K562 (cell line): ENCODE results near the gene GALNT15. TPM values are rescaled to one million over a fixed set of nuclear protein-coding genes. Genes with fewer than 3 reads are reported as not detected.

Source experiments
- ATAC-seq: fragments of 200-7000 bp; cut with Tn5 transposase; 3 replicates; pipeline ENCODE4 v1.9.1; 2020; ENCODE audit warnings: moderate library complexity
- BruUV-seq: library from RNA; stranded (reverse); fragments of 400-500 nt; replicated peaks from 2 replicates; lab custom pipeline; 2021; lab: Mats Ljungman, UMichigan
- CTCF ChIA-PET: fragments of 300-600 bp; formaldehyde crosslinking; extraction: SDS; loops from one replicate; lab custom pipeline; 2021; ENCODE audit warnings: low intra/inter-chr PET ratio; lab: Yijun Ruan, JAX
- POLR2A ChIA-PET: fragments of 300-600, 350-650 bp; sonication (Branson Sonifier 250); formaldehyde crosslinking; extraction: SDS; loops from one replicate; lab custom pipeline; 2021; ENCODE audit warnings: antibody characterized with exemption, inconsistent platforms; lab: Yijun Ruan, JAX
- DNase-seq, 4 experiments: peaks; one replicate each; pipeline versions ENCODE4 v3.0.0 to v3.0.0-alpha.2; 2011 to 2018; ENCODE audit warnings: low spot score in 3 of 4, mixed read lengths in 3 of 4; ENCODE audit errors: extremely low read depth in 1 of 4
- FAIRE-seq: peaks from 2 replicates; lab custom pipeline; 2011; peaks lifted over from hg19 to GRCh38; lab: Jason Lieb, UNC
- H2AFZ ChIP-seq: 2 replicates; pipeline ENCODE4 v1.6.0; 2011; ENCODE audit warnings: low read depth, low read length, control low read depth, inconsistent platforms
- H3K27ac ChIP-seq: fragments of 200-600 bp; 3 replicates; pipeline ENCODE4 v1.8.0; 2011; ENCODE audit warnings: low read depth, mild to moderate bottlenecking, control low read depth, inconsistent platforms, low read length, moderate library complexity, mixed read lengths; ENCODE audit errors: extremely low read depth
- H3K27me3 ChIP-seq, 2 experiments: fragments of 300-600 bp in 1 of 2; 2 replicates in 1 of 2; 3 replicates in 1 of 2; pipeline versions ENCODE4 v1.6.0 to v1.8.0; 2011; ENCODE audit warnings: inconsistent platforms in 2 of 2, low read length in 2 of 2, mild to moderate bottlenecking in 1 of 2, mixed read lengths in 1 of 2, moderate library complexity in 1 of 2; ENCODE audit not compliant: control insufficient read depth in 2 of 2, insufficient read depth in 2 of 2
- H3K36me3 ChIP-seq: fragments of 300-600 bp; 3 replicates; pipeline ENCODE4 v1.8.0; 2011; ENCODE audit warnings: mild to moderate bottlenecking, low read length, inconsistent platforms; ENCODE audit not compliant: control insufficient read depth, insufficient read depth
- H3K4me1 ChIP-seq, 2 experiments: fragments of 200-600 bp in 1 of 2; replicated peaks in 1 of 2; 2 replicates in 1 of 2; 3 replicates in 1 of 2; pipeline versions ENCODE4 v1.5.1 to v1.8.0; 2011; ENCODE audit warnings: inconsistent platforms in 2 of 2, low read length in 2 of 2, mild to moderate bottlenecking in 1 of 2, mixed read lengths in 1 of 2, moderate library complexity in 1 of 2; ENCODE audit not compliant: control insufficient read depth in 2 of 2, insufficient read depth in 2 of 2
- H3K4me2 ChIP-seq: 2 replicates; pipeline ENCODE4 v1.6.1; 2011; ENCODE audit warnings: low read length, control low read depth, inconsistent platforms, mixed read lengths; ENCODE audit not compliant: insufficient read depth
- H3K4me3 ChIP-seq: fragments of 200-600 bp; sonication (generic), shearing (Covaris generic); 2 replicates; pipeline ENCODE4 v1.5.1; 2016; ENCODE audit warnings: control low read depth, inconsistent platforms
- H3K79me2 ChIP-seq: fragments of 200-600 bp; 3 replicates; pipeline ENCODE4 v1.8.0; 2011; ENCODE audit warnings: low read length, inconsistent platforms; ENCODE audit not compliant: control insufficient read depth, insufficient read depth
- H3K9ac ChIP-seq, 2 experiments: 2 replicates each; pipeline versions ENCODE4 v1.6.0 to v1.6.1; 2011; ENCODE audit warnings: low read depth in 2 of 2, low read length in 2 of 2, control low read depth in 1 of 2, inconsistent platforms in 1 of 2, mild to moderate bottlenecking in 1 of 2, mixed read lengths in 1 of 2; ENCODE audit not compliant: insufficient read depth in 1 of 2
- H3K9me1 ChIP-seq: one replicate; pipeline ENCODE4 v1.6.0; 2011; ENCODE audit warnings: inconsistent platforms, mild to moderate bottlenecking, low read length, moderate library complexity; ENCODE audit not compliant: control insufficient read depth, insufficient read depth
- H3K9me3 ChIP-seq: replicated peaks from 2 replicates; pipeline ENCODE4 v1.5.1; 2011; ENCODE audit warnings: low read depth, low read length, inconsistent platforms; ENCODE audit not compliant: control insufficient read depth, insufficient read depth
- H4K20me1 ChIP-seq: replicated peaks from 2 replicates; pipeline ENCODE4 v1.6.1; 2011; ENCODE audit warnings: low read length, inconsistent platforms, mixed read lengths; ENCODE audit not compliant: control insufficient read depth, insufficient read depth
- FOXK2 ChIP-seq, 2 experiments: fragments of 450-650 bp; IDR thresholded peaks in 1 of 2; conservative IDR thresholded peaks in 1 of 2; 2 replicates each; pipeline ENCODE4 v1.6.1; 2016; ENCODE audit warnings: low read depth in 2 of 2, mild to moderate bottlenecking in 1 of 2
- GABPB1 ChIP-seq: sonication (generic); formaldehyde crosslinking; IDR thresholded peaks from 2 replicates; pipeline ENCODE4 v1.8.0; 2022; ENCODE audit warnings: mild to moderate bottlenecking, missing genetic modification reagents
- HDGF ChIP-seq: fragments of 450-650 bp; IDR thresholded peaks from 2 replicates; pipeline ENCODE4 v1.6.1; 2016
- KAT2B ChIP-seq: IDR thresholded peaks from one replicate; pipeline ENCODE4 v1.6.1; 2012; ENCODE audit warnings: low read depth, mild to moderate bottlenecking, control low read depth, inconsistent platforms, low read length, moderate library complexity
- ZNF133 ChIP-seq: fragments of 250-450 bp; sonication (Bioruptor Pico); IDR thresholded peaks from 2 replicates; pipeline ENCODE4 v1.4.0; 2020; ENCODE audit warnings: mild to moderate bottlenecking
- WGBS: fragments of 100-300 bp; shearing (Covaris generic); methylation state at CpG from one replicate; pipeline ENCODE4 v1.1.6; 2016; ENCODE audit warnings: low coverage, mixed read lengths; ENCODE audit not compliant: insufficient coverage; ENCODE audit errors: missing lambda C conversion rate; 5-methylcytosine and 5-hydroxymethylcytosine counted together
- in situ Hi-C: fragments of 300-500 bp; cut with MboI; formaldehyde crosslinking; loops from 4 replicates; pipeline ENCODE4 v1.15.0; 2018; ENCODE audit warnings: inconsistent platforms, mixed read lengths
- intact Hi-C: fragments of 100-400 bp; cut with micrococcal nuclease; formaldehyde crosslinking; loops from 2 replicates; pipeline ENCODE4 v1.14.2; 2022
- polyA plus RNA-seq, 8 experiments: library from polyadenylated mRNA; depleted of rRNA in 4 of 8; stranded (reverse) in 5 of 8; unstranded in 3 of 8; fragments of >200 nt; fragmentation: Nextera tagmentation in 2 of 8; fragmentation: Illumina TruSeq in 1 of 8; extraction: Ambion mirVana in 2 of 8; extraction: Trizol in 1 of 8; gene quantifications; 2 replicates each; pipeline versions ENCODE4 v1.2.1 to v1.2.3, GENCODE V29; 2011 to 2014; ENCODE audit warnings: inconsistent platforms in 1 of 8, missing spikeins in 1 of 8
- total RNA-seq, 7 experiments: library from RNA; depleted of rRNA in 6 of 7; stranded (reverse); fragments of >200 nt in 6 of 7; fragmentation: Illumina TruSeq in 2 of 7; extraction: Trizol in 2 of 7; gene quantifications; 2 replicates each; pipeline versions ENCODE4 v1.2.1 to v1.2.3, GENCODE V29; 2011 to 2021; ENCODE audit warnings: low replicate concordance in 1 of 7
- TF ChIP-seq, protein P1 (sequence below), 2 experiments: fragments of 450-650 bp in 1 of 2; sonication (generic) in 1 of 2; formaldehyde crosslinking in 1 of 2; IDR thresholded peaks; 2 replicates each; pipeline versions ENCODE4 v1.7.1 to v1.9.0; 2016 to 2022; ENCODE audit warnings: inconsistent platforms in 1 of 2, mild to moderate bottlenecking in 1 of 2, missing genetic modification reagents in 1 of 2

Gene GALNT15
- total and polyA plus RNA-seq, 9 of the 15 experiments (the other 6 are each of a cell fraction or from before 2014, with no cell fraction given) = not detected

DNA sequence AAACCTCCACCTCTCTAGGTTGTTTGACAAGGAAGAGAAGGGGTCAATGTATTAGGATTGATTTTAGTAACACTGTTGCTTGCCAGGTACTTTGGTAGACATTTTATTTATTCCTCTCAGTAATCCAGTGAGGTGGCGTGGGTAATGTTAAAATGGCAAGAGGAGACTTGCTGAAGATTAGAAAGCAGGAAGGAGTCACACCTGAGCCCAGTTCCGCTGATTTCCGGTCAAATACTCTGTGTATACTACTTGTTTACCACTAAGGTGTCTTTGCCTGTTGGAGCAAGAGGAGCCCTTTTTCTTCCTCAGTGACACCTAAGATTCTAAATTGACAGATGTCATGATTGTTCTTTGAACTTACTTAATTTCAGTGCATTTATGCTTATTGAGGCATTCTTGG is 92.2 kb downstream of the GALNT15 start:
- peaks cover 7 to 10% of the 10 kb centered on the region in 2 experiments; a peak in 4 of 5 replicates for H3K4me1 ChIP-seq
- peaks cover 52% of the 10 kb centered on the region for H3K36me3 ChIP-seq
- H3K4me3 ChIP-seq = peak overlapping the region; percentile 79
- in situ Hi-C loops = no loop called here
- no peak for FAIRE-seq
- POLR2A ChIA-PET = interaction anchor here (0.5 to 1.5 kb wide), 3 partner anchors 9 to 12 kb away, joined by 3 to 4 read pairs (median 4); no protein-coding TSS in a partner anchor
- no TSS peak for BruUV-seq
- H4K20me1 ChIP-seq = 0 out of 2 replicates have a peak, but pooled peaks cover 10% of the 10 kb centered on the region
- peak overlapping the region; percentile 61 to 70; a peak in 3 of 4 replicates for H3K9ac ChIP-seq
- H3K9me1 ChIP-seq = no peaks in the 10 kb centered on the region
- TF ChIP-seq FOXK2 (conservative IDR thresholded peaks at IDR 0.05 in 1 of 2, IDR thresholded peaks at IDR 0.05 in 1 of 2; ENCODE audit: low read depth in 2 of 2) = 0 out of 4 replicates have a peak, but pooled peaks of 1 of the 2 experiments have one; percentile 17
- no peak for TF ChIP-seq KAT2B
- TF ChIP-seq HDGF = no peak
- TF ChIP-seq, protein P1, sequence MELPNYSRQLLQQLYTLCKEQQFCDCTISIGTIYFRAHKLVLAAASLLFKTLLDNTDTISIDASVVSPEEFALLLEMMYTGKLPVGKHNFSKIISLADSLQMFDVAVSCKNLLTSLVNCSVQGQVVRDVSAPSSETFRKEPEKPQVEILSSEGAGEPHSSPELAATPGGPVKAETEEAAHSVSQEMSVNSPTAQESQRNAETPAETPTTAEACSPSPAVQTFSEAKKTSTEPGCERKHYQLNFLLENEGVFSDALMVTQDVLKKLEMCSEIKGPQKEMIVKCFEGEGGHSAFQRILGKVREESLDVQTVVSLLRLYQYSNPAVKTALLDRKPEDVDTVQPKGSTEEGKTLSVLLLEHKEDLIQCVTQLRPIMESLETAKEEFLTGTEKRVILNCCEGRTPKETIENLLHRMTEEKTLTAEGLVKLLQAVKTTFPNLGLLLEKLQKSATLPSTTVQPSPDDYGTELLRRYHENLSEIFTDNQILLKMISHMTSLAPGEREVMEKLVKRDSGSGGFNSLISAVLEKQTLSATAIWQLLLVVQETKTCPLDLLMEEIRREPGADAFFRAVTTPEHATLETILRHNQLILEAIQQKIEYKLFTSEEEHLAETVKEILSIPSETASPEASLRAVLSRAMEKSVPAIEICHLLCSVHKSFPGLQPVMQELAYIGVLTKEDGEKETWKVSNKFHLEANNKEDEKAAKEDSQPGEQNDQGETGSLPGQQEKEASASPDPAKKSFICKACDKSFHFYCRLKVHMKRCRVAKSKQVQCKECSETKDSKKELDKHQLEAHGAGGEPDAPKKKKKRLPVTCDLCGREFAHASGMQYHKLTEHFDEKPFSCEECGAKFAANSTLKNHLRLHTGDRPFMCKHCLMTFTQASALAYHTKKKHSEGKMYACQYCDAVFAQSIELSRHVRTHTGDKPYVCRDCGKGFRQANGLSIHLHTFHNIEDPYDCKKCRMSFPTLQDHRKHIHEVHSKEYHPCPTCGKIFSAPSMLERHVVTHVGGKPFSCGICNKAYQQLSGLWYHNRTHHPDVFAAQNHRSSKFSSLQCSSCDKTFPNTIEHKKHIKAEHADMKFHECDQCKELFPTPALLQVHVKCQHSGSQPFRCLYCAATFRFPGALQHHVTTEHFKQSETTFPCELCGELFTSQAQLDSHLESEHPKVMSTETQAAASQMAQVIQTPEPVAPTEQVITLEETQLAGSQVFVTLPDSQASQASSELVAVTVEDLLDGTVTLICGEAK (IDR thresholded peaks at IDR 0.05) = peak; percentile 46; the same call in 1 of the 2 replicates
- TF ChIP-seq, protein P1 (CRISPR knock-in tag; IDR thresholded peaks at IDR 0.05) = no peak
- no peak for TF ChIP-seq ZNF133
- TF ChIP-seq GABPB1 = 0 out of 2 replicates have a peak, but pooled peaks have one; percentile 22
- TF ChIP-seq, all 486 proteins: peak for 3
- H3K79me2 ChIP-seq = peaks cover 71% of the 10 kb centered on the region
- intact Hi-C loops = no loop called here
- peak overlapping the region; percentile 42 for H3K27ac ChIP-seq
- peak overlapping the region; percentile 97 for H3K4me2 ChIP-seq
- DNase-seq = peak in 1 of 4 experiments; percentile 41
- 19% methylated on average over 3 of the region's 3 CpGs for WGBS
- CTCF ChIA-PET = interaction anchor here (2.2 to 4.5 kb wide), 2 partner anchors 53 to 284 kb away, joined by 13 to 20 read pairs; no protein-coding TSS in a partner anchor
- no peaks in the 10 kb centered on the region for H3K27me3 ChIP-seq
- H3K9me3 ChIP-seq = no peaks in the 10 kb centered on the region
- no peak overlapping the region for H2AFZ ChIP-seq
- peak; percentile 5; the same call in 2 of the 3 replicates for ATAC-seq
